GM13977 (cell line): Measurements from ENCODE around the gene BNC2.

Experiments used
- DNase-seq: peaks from one replicate; pipeline ENCODE4 v3.0.0; 2012; ENCODE audit warnings: low spot score
- in situ Hi-C: fragments of 300-500 bp; cut with MboI; formaldehyde crosslinking; loops from one replicate; pipeline ENCODE4 v1.12.0; 2022; ENCODE audit warnings: low sequenced_read_pairs, low pct_unique_long_range_greater_than_20kb, mixed read lengths, inconsistent platforms; ENCODE audit not compliant: unreplicated experiment
- TF ChIP-seq, protein P1 (sequence below): IDR thresholded peaks from 2 replicates; pipeline ENCODE4 v1.5.1; 2012; ENCODE audit warnings: mild to moderate bottlenecking, control low read depth; ENCODE audit not compliant: insufficient read depth; ENCODE audit errors: extremely low read depth, missing control alignments

The BNC2 gene

GRCh38 chr9:16690205-16690604, 180.3 kb downstream of the BNC2 start:
- in situ Hi-C loops = no loop called here
- TF ChIP-seq, protein P1, sequence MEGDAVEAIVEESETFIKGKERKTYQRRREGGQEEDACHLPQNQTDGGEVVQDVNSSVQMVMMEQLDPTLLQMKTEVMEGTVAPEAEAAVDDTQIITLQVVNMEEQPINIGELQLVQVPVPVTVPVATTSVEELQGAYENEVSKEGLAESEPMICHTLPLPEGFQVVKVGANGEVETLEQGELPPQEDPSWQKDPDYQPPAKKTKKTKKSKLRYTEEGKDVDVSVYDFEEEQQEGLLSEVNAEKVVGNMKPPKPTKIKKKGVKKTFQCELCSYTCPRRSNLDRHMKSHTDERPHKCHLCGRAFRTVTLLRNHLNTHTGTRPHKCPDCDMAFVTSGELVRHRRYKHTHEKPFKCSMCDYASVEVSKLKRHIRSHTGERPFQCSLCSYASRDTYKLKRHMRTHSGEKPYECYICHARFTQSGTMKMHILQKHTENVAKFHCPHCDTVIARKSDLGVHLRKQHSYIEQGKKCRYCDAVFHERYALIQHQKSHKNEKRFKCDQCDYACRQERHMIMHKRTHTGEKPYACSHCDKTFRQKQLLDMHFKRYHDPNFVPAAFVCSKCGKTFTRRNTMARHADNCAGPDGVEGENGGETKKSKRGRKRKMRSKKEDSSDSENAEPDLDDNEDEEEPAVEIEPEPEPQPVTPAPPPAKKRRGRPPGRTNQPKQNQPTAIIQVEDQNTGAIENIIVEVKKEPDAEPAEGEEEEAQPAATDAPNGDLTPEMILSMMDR = no peak
- DNase-seq = no peak

GRCh38 chr9:16689351-16689938, 181.0 kb downstream of the BNC2 start:
- TF ChIP-seq, protein P1 = no peak
- no peak for DNase-seq
- in situ Hi-C loops = no loop called here

GRCh38 chr9:16688814-16689213, 181.7 kb downstream of the BNC2 start:
- DNase-seq = no peak
- TF ChIP-seq, protein P1 = no peak
- in situ Hi-C loops = no loop called here

- no peak for DNase-seq
- TF ChIP-seq, protein P1 = no peak
- in situ Hi-C loops = no loop called here
These were observed 182.6 kb downstream of the BNC2 start for GRCh38 chr9:16687678-16688369.

DNA sequence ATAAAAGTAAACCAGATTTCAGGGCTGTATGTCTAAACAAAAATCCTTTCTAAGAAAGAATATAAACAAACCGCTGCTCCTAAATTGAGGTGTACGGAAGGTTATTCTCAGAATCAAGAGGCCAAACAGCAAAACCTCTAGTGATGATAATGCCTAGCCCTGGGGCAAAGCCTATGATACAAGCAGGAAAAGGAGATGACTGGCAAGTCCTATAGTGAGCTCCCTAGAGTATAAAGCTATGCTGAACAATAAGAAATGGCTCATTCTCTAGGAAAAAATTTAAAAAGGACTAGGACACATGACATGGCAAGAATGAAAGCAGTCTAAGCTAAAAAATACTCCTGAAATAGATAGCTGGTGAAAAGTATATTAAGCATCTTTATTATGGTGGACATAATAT, 187.1 kb downstream of the BNC2 start:
- TF ChIP-seq, protein P1 = no peak
- in situ Hi-C loops = no loop called here
- DNase-seq = no peak

- no peak for DNase-seq
- in situ Hi-C loops = no loop called here
- TF ChIP-seq, protein P1 = no peak
These were observed 188.2 kb downstream of the BNC2 start for GRCh38 chr9:16682273-16682672.
